Measurements from ENCODE around the gene ACAN. TPM values are rescaled to one million over a fixed set of nuclear protein-coding genes. Genes with fewer than 3 reads are reported as not detected.
"Not testable (repeated sequence)": the region's sequence is repeated elsewhere in the genome, so short reads cannot be mapped to it uniquely, and the experiment has no call there.

ACAN gene
- total and polyA plus RNA-seq, 2 donors from 2014 or later = 2.8 to 10.3 TPM

DNA sequence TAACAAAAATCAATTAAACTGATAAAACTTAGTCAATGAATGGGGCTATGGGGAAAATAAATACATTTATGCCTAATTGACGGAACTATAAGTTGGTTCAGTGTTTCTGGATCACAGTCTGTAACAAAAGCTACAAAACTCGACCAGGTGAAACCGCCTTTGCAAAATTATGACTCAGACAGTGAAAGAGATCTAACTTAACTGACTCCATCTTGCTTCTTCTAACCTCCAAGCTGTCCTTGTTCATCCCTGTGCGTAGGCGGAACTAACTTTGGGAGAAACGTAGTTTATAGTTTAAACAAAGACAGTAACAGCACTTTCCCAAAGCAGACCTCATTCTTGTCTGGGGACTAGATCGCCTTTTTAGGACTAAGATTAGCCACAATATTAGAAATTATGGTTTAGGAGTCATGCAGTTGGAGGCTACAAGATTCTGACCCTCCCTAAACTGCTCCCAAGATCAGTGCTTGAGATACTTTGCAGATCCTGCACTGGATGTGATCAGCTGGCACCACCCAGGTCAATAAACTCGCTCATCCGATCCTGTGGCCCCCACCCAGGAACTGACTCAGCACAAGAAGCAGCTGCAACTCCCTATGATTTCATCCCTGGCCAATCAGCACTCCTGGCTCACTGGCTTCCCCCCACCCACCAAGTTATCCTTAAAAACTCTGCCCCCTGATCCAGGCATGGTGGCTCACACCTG, 117.1 kb downstream of the ACAN start:
- no peak for DNase-seq
- no peak for FAIRE-seq
- Histone ChIP-seq H3K4me1 (ENCODE audit: control insufficient read depth in 2 of 3, insufficient read depth in 2 of 3, low read depth in 1 of 3, low read length in 3 of 3) (no peaks in the 10 kb centered on the region), H3K36me3 (ENCODE audit: control insufficient read depth in 2 of 3, insufficient read depth in 3 of 3, low read length in 3 of 3) (no peaks in the 10 kb centered on the region), H3K4me3 (ENCODE audit: low read length in 3 of 3) (no peak overlapping the region), H3K9me3 (ENCODE audit: control insufficient read depth in 2 of 3, insufficient read depth in 1 of 3, low read length in 3 of 3) (no peaks in the 10 kb centered on the region), H3K27me3 (ENCODE audit: control insufficient read depth, insufficient read depth, low read length) (no peaks in the 10 kb centered on the region), H3K9ac (ENCODE audit: low read length in 3 of 3) (no peak overlapping the region), H3K27ac (ENCODE audit: low read depth in 2 of 2, low read length in 2 of 2) (no peak overlapping the region)
- TF ChIP-seq, protein P1, sequence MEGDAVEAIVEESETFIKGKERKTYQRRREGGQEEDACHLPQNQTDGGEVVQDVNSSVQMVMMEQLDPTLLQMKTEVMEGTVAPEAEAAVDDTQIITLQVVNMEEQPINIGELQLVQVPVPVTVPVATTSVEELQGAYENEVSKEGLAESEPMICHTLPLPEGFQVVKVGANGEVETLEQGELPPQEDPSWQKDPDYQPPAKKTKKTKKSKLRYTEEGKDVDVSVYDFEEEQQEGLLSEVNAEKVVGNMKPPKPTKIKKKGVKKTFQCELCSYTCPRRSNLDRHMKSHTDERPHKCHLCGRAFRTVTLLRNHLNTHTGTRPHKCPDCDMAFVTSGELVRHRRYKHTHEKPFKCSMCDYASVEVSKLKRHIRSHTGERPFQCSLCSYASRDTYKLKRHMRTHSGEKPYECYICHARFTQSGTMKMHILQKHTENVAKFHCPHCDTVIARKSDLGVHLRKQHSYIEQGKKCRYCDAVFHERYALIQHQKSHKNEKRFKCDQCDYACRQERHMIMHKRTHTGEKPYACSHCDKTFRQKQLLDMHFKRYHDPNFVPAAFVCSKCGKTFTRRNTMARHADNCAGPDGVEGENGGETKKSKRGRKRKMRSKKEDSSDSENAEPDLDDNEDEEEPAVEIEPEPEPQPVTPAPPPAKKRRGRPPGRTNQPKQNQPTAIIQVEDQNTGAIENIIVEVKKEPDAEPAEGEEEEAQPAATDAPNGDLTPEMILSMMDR (IDR thresholded peaks at IDR 0.05; ENCODE audit: borderline replicate concordance, extremely low read depth, insufficient read depth) = no peak
- intact Hi-C loops (cut with DNase I) = no loop called here

DNA sequence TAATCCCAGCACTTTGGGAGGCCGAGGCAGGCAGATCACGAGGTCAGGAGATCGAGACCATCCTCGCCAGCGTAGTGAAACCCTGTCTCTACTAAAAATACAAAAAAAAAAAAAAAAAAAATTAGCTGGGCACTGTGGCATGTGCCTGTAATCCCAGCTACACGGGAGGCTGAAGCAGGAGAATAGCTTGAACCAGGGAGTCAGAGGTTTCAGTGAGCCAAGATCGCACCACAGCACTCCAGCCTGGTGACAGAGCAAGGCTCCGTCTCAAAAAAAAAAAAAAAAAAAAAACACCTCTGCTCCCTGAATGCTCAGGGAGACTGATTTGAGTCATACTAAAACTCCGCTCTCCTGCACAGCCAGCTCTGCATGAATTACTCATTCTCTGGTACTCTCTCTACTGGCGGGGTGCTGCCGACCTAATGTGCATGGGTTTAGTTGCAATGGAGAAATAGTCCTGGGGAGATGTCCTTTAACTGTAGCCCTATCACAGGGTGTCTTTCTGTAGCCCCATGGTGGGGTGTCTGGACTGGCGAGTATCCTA, 117.7 kb downstream of the ACAN start:
- FAIRE-seq; intact Hi-C loops (cut with DNase I); H3K9me3 ChIP-seq (ENCODE audit: control insufficient read depth in 2 of 3, insufficient read depth in 1 of 3, low read length in 3 of 3): not testable (repeated sequence)

More for the DNA sequence above, 117.7 kb downstream of the ACAN start:
- not testable (repeated sequence) for H3K9ac ChIP-seq (ENCODE audit: low read length in 3 of 3); DNase-seq; H3K36me3 ChIP-seq (ENCODE audit: control insufficient read depth in 2 of 3, insufficient read depth in 3 of 3, low read length in 3 of 3); H3K4me3 ChIP-seq (ENCODE audit: low read length in 3 of 3); H3K27ac ChIP-seq (ENCODE audit: low read depth in 2 of 2, low read length in 2 of 2); H3K4me1 ChIP-seq (ENCODE audit: control insufficient read depth in 2 of 3, insufficient read depth in 2 of 3, low read depth in 1 of 3, low read length in 3 of 3); H3K27me3 ChIP-seq (ENCODE audit: control insufficient read depth, insufficient read depth, low read length)

Other genes with a start within 250 kb of the ACAN start
- 17.4 TPM for gene AEN, start 182.1 kb upstream of the ACAN start, total RNA-seq
- gene AEN, start 182.1 kb upstream of the ACAN start, polyA plus RNA-seq (ENCODE audit: insufficient read depth, low read depth, low replicate concordance) = 6.2 TPM
- gene ISG20, start 164.4 kb upstream of the ACAN start, total RNA-seq = 25.5 TPM
- gene ISG20, start 164.4 kb upstream of the ACAN start, polyA plus RNA-seq (ENCODE audit: insufficient read depth, low read depth, low replicate concordance) = 7.3 TPM
- 11.2 TPM for gene HAPLN3, start 92.1 kb downstream of the ACAN start, total RNA-seq
- 2.2 TPM for gene HAPLN3, start 92.1 kb downstream of the ACAN start, polyA plus RNA-seq (ENCODE audit: insufficient read depth, low read depth, low replicate concordance)
- 184 TPM for gene MFGE8, start 109.9 kb downstream of the ACAN start, total RNA-seq
- 88.0 TPM for gene MFGE8, start 109.9 kb downstream of the ACAN start, polyA plus RNA-seq (ENCODE audit: insufficient read depth, low read depth, low replicate concordance)